ENCODE results near the gene PDZD2.
"Not testable (repeated sequence)": the region's sequence is repeated elsewhere in the genome, so short reads cannot be mapped to it uniquely, and the experiment has no call there.

PDZD2 gene

GRCh38 chr5:31964007-31964360 is 325.1 kb downstream of the PDZD2 start:
- no peak for DNase-seq (ENCODE audit: low read depth in 2 of 2, low spot score in 1 of 2)

- no peak for DNase-seq (ENCODE audit: low read depth in 2 of 2, low spot score in 1 of 2)
These were observed 326.3 kb downstream of the PDZD2 start for GRCh38 chr5:31965227-31965626.

GRCh38 chr5:31966936-31967335 is 328.0 kb downstream of the PDZD2 start:
- no peak for DNase-seq (ENCODE audit: low read depth in 2 of 2, low spot score in 1 of 2)

GRCh38 chr5:31967461-31967860 is 328.5 kb downstream of the PDZD2 start:
- no peak for DNase-seq (ENCODE audit: low read depth in 2 of 2, low spot score in 1 of 2)

- DNase-seq (ENCODE audit: low read depth in 2 of 2, low spot score in 1 of 2) = no peak
These were observed 333.6 kb downstream of the PDZD2 start for GRCh38 chr5:31972558-31972957.

GRCh38 chr5:31975189-31975612 is 336.3 kb downstream of the PDZD2 start:
- not testable (repeated sequence) for DNase-seq (ENCODE audit: low read depth in 2 of 2, low spot score in 1 of 2)

- DNase-seq (ENCODE audit: low read depth in 2 of 2, low spot score in 1 of 2) = no peak
These were observed 337.2 kb downstream of the PDZD2 start for GRCh38 chr5:31976169-31976568.

- no peak for DNase-seq (ENCODE audit: low read depth in 2 of 2, low spot score in 1 of 2)
These were observed 342.5 kb downstream of the PDZD2 start for GRCh38 chr5:31981361-31981945.

GRCh38 chr5:31982027-31982426 is 343.1 kb downstream of the PDZD2 start:
- no peak for DNase-seq (ENCODE audit: low read depth in 2 of 2, low spot score in 1 of 2)

GRCh38 chr5:31982621-31983020 is 343.7 kb downstream of the PDZD2 start:
- no peak for DNase-seq (ENCODE audit: low read depth in 2 of 2, low spot score in 1 of 2)

- DNase-seq (ENCODE audit: low read depth in 2 of 2, low spot score in 1 of 2) = no peak
These were observed 344.9 kb downstream of the PDZD2 start for GRCh38 chr5:31983851-31984250.

- DNase-seq (ENCODE audit: low read depth in 2 of 2, low spot score in 1 of 2) = no peak
These were observed 345.8 kb downstream of the PDZD2 start for GRCh38 chr5:31984691-31985090.

- no peak for DNase-seq (ENCODE audit: low read depth in 2 of 2, low spot score in 1 of 2)
These were observed 347.2 kb downstream of the PDZD2 start for GRCh38 chr5:31986101-31986500.

- DNase-seq (ENCODE audit: low read depth in 2 of 2, low spot score in 1 of 2) = no peak
These were observed 349.2 kb downstream of the PDZD2 start for GRCh38 chr5:31987985-31988710.

- DNase-seq (ENCODE audit: low read depth in 2 of 2, low spot score in 1 of 2) = no peak
These were observed 351.2 kb downstream of the PDZD2 start for GRCh38 chr5:31990081-31990650.

GRCh38 chr5:31990701-31991110 is 351.8 kb downstream of the PDZD2 start:
- DNase-seq (ENCODE audit: low read depth in 2 of 2, low spot score in 1 of 2) = no peak

- DNase-seq (ENCODE audit: low read depth in 2 of 2, low spot score in 1 of 2) = no peak
These were observed 353.4 kb downstream of the PDZD2 start for GRCh38 chr5:31992377-31992776.

GRCh38 chr5:31993165-31993961 is 354.4 kb downstream of the PDZD2 start:
- DNase-seq (ENCODE audit: low read depth in 2 of 2, low spot score in 1 of 2) = no peak

GRCh38 chr5:31995006-31995405 is 356.1 kb downstream of the PDZD2 start:
- no peak for DNase-seq (ENCODE audit: low read depth in 2 of 2, low spot score in 1 of 2)

- no peak for DNase-seq (ENCODE audit: low read depth in 2 of 2, low spot score in 1 of 2)
These were observed 356.8 kb downstream of the PDZD2 start for GRCh38 chr5:31995714-31996113.

- no peak for DNase-seq (ENCODE audit: low read depth in 2 of 2, low spot score in 1 of 2)
These were observed 358.0 kb downstream of the PDZD2 start for GRCh38 chr5:31996909-31997308.

GRCh38 chr5:31999470-31999869 is 360.5 kb downstream of the PDZD2 start:
- DNase-seq (ENCODE audit: low read depth in 2 of 2, low spot score in 1 of 2) = no peak
